Measurements from ENCODE around the gene ATG7. TPM values are rescaled to one million over a fixed set of nuclear protein-coding genes. Genes with fewer than 3 reads are reported as not detected.

ATG7 gene
- total RNA-seq, 1 donor from 2014 or later = 41.9 TPM

DNA sequence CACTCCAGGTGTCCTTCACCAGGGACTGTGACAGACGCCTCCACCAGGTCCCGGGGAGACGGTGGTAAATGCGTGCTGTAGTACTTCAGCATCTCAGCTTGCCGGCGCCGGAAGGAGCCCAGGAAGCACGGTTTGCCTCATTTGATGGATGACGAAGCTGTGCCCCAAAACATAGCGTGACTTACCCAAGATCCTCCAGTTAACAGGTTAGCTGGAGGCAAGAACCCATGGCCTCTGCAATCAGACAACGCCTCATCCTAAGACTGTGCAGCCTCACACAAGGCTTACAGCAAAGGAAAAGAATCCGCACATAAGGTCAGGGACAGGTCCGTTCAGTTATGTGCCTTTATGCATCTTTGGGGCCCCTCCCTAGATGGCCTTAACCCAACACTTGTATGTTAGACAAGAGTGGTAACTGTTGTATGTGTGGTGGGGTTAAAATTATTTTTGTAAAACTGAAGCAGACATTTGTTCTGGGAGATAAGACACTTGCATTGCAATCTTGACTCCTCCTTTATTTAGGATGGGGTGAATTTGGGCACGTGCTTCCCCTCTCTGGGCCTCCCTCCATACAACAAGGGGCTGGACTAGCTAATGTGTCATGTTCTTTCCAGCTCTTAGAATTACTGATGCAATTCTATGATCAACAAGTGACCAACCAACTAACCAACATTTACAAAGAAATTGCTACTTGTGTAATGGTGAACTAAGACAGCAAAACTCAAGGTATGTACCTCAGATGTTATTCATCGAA, 332.1 kb downstream of the ATG7 start:
- intact Hi-C loops (cut with micrococcal nuclease) = no loop called here

DNA sequence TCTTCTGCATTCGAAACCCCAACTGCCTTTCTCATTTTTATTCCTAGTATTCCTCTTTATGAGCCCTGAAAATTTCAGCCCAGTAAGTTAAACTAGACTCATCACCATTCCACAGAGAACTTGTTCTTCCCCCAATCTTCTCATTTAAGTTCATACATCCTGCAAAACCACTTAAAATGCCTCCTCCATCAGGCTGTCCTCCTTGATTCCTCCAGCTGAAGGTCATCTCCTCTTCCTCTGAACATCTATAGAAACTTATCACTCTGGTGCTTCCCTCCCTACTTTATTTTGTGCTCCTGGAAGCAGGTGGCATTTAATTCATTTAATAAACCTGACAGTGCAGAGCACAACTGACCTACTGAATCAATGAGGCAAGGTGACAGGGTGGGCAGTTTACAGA, 333.2 kb downstream of the ATG7 start:
- intact Hi-C loops (cut with micrococcal nuclease) = no loop called here

DNA sequence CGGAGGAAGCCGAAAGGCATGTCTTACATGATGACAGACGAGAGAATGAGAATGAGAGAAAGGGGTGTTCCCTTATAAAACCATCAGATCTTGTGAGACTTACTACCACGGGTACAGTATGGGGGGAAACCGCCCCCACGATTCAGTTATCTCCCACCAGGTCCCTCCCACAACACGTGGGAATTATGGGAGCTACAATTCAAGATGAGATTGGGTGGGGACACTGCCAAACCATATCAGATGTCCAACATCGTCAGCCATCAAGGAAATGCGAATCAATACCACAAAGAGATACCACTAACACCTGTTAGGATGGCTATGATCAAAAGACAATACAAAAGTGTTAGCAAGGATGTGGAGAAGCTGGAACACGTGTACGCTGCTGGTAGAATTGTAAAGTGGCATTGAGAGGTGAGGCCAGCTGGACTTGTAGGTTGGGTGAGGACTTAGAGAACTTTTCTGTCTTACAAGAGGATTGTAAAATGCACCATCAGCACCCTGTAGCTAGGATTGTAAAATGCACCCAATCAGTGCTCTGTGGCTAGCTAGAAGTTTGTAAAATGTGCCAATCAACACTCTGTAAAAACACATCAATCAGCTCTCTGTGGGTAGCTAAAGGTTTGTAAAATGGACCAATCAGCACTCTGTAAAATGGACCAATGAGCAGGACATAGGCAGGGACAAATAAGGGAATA, 334.0 kb downstream of the ATG7 start:
- intact Hi-C loops (cut with micrococcal nuclease) = no loop called here

DNA sequence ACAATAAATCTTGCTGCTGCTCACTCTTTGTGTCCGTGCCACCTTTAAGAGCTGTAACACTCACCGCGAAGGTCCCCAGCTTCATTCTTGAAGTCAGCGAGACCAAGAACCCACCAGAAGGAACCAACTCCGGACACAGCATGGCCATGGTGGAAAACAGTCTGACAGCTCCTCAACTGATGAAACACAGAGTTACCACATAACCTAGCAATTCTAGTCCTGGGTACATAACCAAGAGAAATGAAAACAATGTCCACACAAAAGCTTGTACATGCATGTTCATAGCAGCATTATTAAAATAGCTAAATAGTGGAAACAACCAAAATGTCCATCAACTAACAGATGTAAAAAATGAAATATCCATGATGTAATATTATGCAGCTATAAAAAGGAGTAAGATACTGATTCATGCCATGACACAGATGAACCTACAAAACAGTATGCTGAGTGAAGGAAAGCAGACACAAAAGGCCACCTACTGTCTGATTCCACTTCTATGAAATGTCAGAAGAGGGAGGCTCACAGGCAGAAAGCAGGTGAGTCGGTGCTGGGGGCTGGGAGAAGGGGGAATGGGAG, 334.8 kb downstream of the ATG7 start:
- intact Hi-C loops (cut with micrococcal nuclease) = no loop called here

Other genes with a start within 250 kb of the ATG7 start
- gene HRH1, start 117.9 kb upstream of the ATG7 start, total RNA-seq = 0.41 and 0.43 TPM in 2 replicates